ENCODE data around the gene PSMB11. TPM values are rescaled to one million over a fixed set of nuclear protein-coding genes. Genes with fewer than 3 reads are reported as not detected.

PSMB11 gene
- total RNA-seq, 1 donor from 2014 or later, result not detected

DNA sequence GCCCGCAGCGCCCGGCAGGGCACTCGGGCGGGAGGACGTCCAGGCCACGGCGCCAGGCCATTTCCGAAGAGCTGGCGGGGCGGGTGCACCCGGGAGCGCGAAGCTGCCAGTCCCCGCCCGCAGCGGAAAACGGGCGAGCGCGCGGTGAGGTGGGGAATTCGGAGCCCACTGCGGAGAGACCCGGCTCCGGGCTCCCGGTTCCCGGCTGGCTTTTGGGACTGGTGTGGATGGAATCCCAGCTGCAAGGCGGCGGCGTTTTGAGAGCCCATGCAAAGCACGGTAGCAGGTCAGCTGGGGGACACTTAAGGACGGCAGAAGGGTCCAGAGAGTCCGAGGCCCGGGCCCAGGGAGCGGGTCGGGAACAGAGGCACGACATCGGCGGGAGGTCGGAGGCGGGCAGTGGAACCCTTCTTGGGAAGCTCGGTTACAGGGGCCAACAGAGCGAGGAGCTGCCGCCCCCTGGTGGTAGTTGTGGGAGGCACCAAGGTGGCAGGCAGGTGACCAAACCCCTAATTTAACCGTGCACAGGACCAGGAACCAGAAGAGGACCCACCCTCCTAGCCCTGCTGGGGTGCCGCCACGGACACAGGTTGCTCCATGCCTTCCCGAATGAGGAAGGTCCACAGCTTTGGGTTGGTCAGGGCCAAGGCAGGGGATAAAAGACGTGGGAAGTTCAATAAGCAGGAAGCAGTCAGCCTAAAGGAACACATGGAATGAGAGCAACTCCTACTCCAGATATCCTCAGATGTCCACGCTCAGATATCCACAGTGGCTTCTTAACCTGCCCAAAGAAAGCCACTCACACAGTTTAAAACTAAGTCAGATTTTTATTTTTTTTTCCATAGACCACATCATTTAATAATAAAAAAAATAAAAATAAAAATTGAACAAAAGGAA lies 16.0 kb downstream of the PSMB11 start:
- Histone ChIP-seq H3K4me3 (ENCODE audit: low read depth, low read length) (peak overlapping the region; percentile 45), H3K27me3 (ENCODE audit: control insufficient read depth, insufficient read depth, low read length) (no peaks in the 10 kb centered on the region), H3K36me3 (ENCODE audit: control insufficient read depth, insufficient read depth, low read length) (peaks cover 17% of the 10 kb centered on the region)
- TF ChIP-seq, protein P1, sequence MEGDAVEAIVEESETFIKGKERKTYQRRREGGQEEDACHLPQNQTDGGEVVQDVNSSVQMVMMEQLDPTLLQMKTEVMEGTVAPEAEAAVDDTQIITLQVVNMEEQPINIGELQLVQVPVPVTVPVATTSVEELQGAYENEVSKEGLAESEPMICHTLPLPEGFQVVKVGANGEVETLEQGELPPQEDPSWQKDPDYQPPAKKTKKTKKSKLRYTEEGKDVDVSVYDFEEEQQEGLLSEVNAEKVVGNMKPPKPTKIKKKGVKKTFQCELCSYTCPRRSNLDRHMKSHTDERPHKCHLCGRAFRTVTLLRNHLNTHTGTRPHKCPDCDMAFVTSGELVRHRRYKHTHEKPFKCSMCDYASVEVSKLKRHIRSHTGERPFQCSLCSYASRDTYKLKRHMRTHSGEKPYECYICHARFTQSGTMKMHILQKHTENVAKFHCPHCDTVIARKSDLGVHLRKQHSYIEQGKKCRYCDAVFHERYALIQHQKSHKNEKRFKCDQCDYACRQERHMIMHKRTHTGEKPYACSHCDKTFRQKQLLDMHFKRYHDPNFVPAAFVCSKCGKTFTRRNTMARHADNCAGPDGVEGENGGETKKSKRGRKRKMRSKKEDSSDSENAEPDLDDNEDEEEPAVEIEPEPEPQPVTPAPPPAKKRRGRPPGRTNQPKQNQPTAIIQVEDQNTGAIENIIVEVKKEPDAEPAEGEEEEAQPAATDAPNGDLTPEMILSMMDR (IDR thresholded peaks at IDR 0.05; ENCODE audit: insufficient read depth, low read length, severe bottlenecking), result peak; percentile 95
- DNase-seq (ENCODE audit: low read depth), result peak; percentile 73
- no peak for FAIRE-seq

DNA sequence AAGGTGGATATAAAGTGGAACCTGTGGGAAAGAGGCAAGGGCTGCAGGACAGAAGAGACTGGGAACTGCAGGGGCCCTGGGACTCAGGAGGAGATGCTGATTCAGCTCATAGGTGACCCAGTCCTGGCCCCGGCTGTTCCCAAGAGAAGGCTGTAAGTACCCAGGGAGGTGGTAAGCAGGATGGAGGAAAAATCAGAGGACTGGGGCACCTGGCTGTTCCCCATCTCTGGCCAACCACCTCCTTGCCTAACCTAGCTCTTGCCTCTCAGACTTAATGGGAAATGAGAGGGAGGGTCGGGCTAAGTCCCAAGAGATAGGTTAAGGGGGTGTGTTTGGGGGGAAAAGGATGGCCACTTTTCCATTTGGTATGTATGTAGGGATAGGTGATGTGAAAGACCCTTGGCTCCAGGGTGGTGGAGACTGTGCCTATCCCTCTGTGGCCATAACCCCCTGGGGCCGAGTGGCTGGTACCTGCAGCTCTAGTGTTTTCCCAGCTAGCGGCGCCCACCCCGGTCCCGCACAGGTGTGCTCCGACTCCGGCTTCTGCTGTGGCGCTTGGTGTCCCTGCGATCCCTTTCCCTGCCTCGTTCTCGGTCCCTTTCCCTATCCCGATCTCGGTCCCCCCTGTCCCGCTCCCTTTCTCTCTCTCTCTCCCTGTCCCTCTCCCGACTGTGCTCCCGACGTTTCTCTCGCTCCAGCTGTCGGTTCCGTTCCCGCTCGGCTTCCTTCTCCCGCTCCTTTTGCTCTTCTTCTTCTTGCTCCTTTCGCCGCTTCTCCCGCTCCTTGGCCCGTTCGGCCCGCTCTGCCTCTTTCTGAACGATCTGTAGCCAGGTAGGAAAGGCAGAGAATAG lies 16.9 kb downstream of the PSMB11 start:
- FAIRE-seq, result no peak
- no peak overlapping the region for H3K4me3 ChIP-seq (ENCODE audit: low read depth, low read length)
- no peaks in the 10 kb centered on the region for H3K27me3 ChIP-seq (ENCODE audit: control insufficient read depth, insufficient read depth, low read length)
- TF ChIP-seq, protein P1 (IDR thresholded peaks at IDR 0.05; ENCODE audit: insufficient read depth, low read length, severe bottlenecking), result no peak
- no peak for DNase-seq (ENCODE audit: low read depth)
- peaks cover 23% of the 10 kb centered on the region for H3K36me3 ChIP-seq (ENCODE audit: control insufficient read depth, insufficient read depth, low read length)

DNA sequence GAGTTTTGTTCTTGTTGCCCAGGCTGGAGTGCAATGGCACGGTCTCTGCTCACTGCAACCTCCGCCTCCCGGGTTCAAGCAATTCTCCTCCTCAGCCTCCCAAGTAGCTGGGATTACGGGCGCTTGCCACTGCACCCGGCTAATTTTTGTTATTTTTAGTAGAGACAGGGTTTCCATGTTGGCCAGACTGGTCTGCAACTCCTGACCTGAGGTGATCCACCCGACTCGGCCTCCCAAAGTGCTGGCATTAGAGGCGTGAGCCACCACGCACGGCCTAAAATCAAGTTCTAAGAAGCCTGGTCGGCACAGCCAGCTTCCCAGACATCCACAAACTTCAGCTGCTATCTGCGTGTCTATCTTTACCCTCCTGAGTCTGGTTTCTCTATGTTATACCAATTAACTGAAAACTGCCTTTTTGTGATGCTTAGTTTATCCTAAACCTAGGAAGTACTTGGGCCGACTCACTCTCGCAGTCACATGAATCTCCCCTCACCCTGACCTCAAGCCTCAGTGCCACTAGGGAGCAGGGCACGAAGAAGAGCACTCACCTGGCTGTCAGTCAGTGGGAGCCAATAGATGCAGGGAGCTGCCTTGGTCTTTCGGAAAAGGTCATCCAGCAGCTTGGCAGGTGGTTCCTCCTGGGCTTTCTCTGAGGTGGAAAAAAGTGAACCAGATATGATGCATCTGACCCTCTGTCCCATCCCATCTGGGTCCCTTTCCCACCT lies 18.7 kb downstream of the PSMB11 start:
- peaks cover 29% of the 10 kb centered on the region for H3K36me3 ChIP-seq (ENCODE audit: control insufficient read depth, insufficient read depth, low read length)
- H3K27me3 ChIP-seq (ENCODE audit: control insufficient read depth, insufficient read depth, low read length), result no peaks in the 10 kb centered on the region
- no peak overlapping the region for H3K4me3 ChIP-seq (ENCODE audit: low read depth, low read length)
- FAIRE-seq (no peak), DNase-seq (ENCODE audit: low read depth) (no peak)
- TF ChIP-seq, protein P1 (IDR thresholded peaks at IDR 0.05; ENCODE audit: insufficient read depth, low read length, severe bottlenecking), result no peak

DNA sequence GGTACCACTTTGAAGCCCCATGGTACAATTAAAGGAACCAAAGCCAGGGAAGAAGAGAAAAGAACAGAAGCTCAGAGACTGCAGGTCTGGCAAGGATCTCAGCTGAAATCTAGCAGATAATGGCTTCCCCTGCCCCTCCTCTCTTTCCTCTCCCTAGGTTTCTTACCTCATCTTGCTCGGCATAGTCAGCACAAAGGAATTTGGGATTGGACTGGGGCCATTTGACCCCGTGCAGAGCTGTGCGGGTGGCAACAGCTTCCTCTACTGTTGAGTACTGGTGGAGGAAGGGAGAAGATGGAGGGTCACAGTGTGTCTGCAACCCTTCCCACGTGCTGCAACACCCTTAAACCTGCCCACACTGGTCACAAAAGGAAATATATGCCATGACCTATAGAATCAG lies 20.0 kb downstream of the PSMB11 start:
- H3K4me3 ChIP-seq (ENCODE audit: low read depth, low read length), result no peak overlapping the region
- peak; percentile 95 for DNase-seq (ENCODE audit: low read depth)
- peaks cover 33% of the 10 kb centered on the region for H3K36me3 ChIP-seq (ENCODE audit: control insufficient read depth, insufficient read depth, low read length)
- no peak for FAIRE-seq
- no peaks in the 10 kb centered on the region for H3K27me3 ChIP-seq (ENCODE audit: control insufficient read depth, insufficient read depth, low read length)
- TF ChIP-seq, protein P1 (IDR thresholded peaks at IDR 0.05; ENCODE audit: insufficient read depth, low read length, severe bottlenecking), result no peak

DNA sequence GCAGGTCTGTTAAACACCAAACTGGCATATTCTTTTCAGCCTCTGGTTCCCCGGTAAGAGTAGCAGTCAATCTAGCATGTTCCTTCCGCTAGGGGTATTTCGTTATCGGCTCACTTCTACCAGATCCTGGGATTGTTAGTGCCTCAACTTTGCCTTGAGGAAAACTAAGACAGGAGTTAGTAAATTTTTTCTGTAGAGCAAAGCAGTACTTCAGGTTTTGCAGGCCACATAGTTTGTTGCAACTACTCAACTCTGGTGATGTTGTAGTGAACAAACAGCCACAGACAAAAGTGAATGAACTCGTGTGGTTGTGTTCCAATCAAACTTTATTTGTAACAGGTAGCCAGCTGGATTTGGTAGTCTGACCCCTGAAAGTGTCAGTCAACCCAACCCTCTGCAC lies 21.6 kb downstream of the PSMB11 start:
- DNase-seq (ENCODE audit: low read depth) (no peak), FAIRE-seq (no peak)
- Histone ChIP-seq H3K27me3 (ENCODE audit: control insufficient read depth, insufficient read depth, low read length) (no peaks in the 10 kb centered on the region), H3K36me3 (ENCODE audit: control insufficient read depth, insufficient read depth, low read length) (peaks cover 45% of the 10 kb centered on the region), H3K4me3 (ENCODE audit: low read depth, low read length) (no peak overlapping the region)
- TF ChIP-seq, protein P1 (IDR thresholded peaks at IDR 0.05; ENCODE audit: insufficient read depth, low read length, severe bottlenecking), result no peak

All from bronchial epithelial cell (primary cell).